ENCODE results near the gene ELP5.

DNA sequence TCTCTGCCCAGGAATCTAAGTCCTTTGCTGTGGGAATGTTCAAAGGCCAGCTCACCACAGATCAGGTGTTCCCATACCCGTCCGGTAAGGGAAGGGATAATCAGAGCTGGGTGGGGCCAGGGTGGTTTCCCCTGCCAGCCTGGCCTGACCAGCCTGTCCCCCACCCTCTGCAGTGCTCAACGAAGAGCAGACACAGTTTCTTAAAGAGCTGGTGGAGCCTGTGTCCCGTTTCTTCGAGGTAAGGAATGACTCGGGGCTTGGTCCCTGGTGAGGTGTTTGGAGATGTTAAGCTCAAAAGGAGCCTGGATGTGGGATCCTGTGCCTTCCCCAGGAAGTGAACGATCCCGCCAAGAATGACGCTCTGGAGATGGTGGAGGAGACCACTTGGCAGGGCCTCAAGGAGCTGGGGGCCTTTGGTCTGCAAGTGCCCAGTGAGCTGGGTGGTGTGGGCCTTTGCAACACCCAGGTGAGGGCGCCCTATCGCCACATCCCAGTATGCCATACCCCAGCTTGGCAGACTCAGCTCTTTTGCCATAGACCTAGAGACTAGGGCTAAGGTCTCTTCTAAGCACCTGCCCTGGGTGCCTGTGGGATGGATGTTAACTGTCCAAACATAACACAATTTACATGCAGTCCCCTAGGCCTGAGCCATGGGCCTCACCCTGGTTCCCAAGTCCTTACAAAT is 31.3 kb upstream of the ELP5 start:
- TF ChIP-seq, protein P1, sequence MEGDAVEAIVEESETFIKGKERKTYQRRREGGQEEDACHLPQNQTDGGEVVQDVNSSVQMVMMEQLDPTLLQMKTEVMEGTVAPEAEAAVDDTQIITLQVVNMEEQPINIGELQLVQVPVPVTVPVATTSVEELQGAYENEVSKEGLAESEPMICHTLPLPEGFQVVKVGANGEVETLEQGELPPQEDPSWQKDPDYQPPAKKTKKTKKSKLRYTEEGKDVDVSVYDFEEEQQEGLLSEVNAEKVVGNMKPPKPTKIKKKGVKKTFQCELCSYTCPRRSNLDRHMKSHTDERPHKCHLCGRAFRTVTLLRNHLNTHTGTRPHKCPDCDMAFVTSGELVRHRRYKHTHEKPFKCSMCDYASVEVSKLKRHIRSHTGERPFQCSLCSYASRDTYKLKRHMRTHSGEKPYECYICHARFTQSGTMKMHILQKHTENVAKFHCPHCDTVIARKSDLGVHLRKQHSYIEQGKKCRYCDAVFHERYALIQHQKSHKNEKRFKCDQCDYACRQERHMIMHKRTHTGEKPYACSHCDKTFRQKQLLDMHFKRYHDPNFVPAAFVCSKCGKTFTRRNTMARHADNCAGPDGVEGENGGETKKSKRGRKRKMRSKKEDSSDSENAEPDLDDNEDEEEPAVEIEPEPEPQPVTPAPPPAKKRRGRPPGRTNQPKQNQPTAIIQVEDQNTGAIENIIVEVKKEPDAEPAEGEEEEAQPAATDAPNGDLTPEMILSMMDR (IDR thresholded peaks at IDR 0.05) = peak in 8 of 12 donors; percentile 12 to 47 (median 36)
- no peak for TF ChIP-seq POLR2A (IDR thresholded peaks at IDR 0.05)
